Suprapubic skin (tissue), 4 donors: Measurements from ENCODE around the gene ACTMAP.

ENCODE experiments used
- CTCF ChIP-seq, 2 donors: fragments of 200-600 bp in 1 of 2; fragments of 450-650 bp in 1 of 2; sonication (generic) in 1 of 2; IDR thresholded peaks; one replicate each; pipeline ENCODE4 v1.5.1; 2016 to 2019; ENCODE audit warnings: antibody characterized with exemption in 2 of 2, mild to moderate bottlenecking in 1 of 2, moderate library complexity in 1 of 2
- POLR2A ChIP-seq, 2 donors: fragments of 450-650 bp; IDR thresholded peaks; one replicate each; pipeline ENCODE4 v1.6.1; 2017; ENCODE audit warnings: antibody characterized with exemption in 2 of 2, mild to moderate bottlenecking in 2 of 2, moderate library complexity in 2 of 2
- POLR2AphosphoS5 ChIP-seq, 3 donors: sonication (generic); formaldehyde crosslinking; IDR thresholded peaks; one replicate each; pipeline ENCODE4 v1.6.1; 2017; ENCODE audit warnings: antibody characterized with exemption in 3 of 3

DNA sequence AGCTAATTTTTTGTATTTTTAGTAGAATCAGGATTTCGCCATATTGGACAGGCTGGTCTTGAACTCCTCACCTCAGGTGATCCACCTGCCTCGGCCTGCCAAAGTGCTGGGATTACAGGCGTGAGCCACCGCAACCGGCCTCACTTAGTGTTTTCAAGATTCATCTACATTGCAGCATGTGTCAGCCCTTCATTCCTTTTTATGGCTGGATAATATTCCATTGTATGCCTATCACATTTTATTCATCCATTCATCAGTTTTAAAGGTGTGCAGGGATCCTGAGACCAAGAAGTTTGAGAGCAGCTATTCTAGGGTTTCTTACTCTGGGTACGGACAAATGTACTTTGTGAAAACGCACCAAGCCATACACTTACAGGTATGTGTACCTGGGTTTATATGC is 42.7 kb downstream of the ACTMAP start:
- TF ChIP-seq CTCF (IDR thresholded peaks at IDR 0.05) (no peak), POLR2AphosphoS5 (IDR thresholded peaks at IDR 0.05) (no peak), POLR2A (IDR thresholded peaks at IDR 0.05) (no peak)
